NOMO-1 treated with DMSO at 0.1 percent for 48 hours (cell line): ENCODE data around the gene STIP1.

Experiments used
- DNase-seq: peaks from one replicate; lab custom pipeline; 2025; ENCODE audit not compliant: unreplicated experiment; lab: John Stamatoyannopoulos, UW

Gene STIP1

GRCh38 chr11:64220271-64220670, 34.3 kb downstream of the STIP1 start:
- no peak for DNase-seq

- DNase-seq: no peak
These were observed 34.8 kb downstream of the STIP1 start for GRCh38 chr11:64220798-64221197.

- no peak for DNase-seq
These were observed 36.7 kb downstream of the STIP1 start for GRCh38 chr11:64222651-64223000.

GRCh38 chr11:64223001-64223651, 37.2 kb downstream of the STIP1 start:
- no peak for DNase-seq

GRCh38 chr11:64224151-64224890, 38.4 kb downstream of the STIP1 start:
- no peak for DNase-seq

- DNase-seq: no peak
These were observed 39.1 kb downstream of the STIP1 start for GRCh38 chr11:64224891-64225607.

- peak; percentile 80 for DNase-seq
These were observed 39.9 kb downstream of the STIP1 start, which contains the start of the genes NUDT22 and TRPT1 for GRCh38 chr11:64225608-64226506. Gene NUDT22, plus strand, starts transcription at chr11:64226274. Its CDS starts 379 bp downstream, at chr11:64226653. Gene TRPT1, minus strand, starts transcription at chr11:64226186. Its CDS starts 326 bp downstream, at chr11:64225860.

GRCh38 chr11:64226507-64227051, 40.6 kb downstream of the STIP1 start:
- DNase-seq: peak; percentile 48

- no peak for DNase-seq
These were observed 41.5 kb downstream of the STIP1 start for GRCh38 chr11:64227405-64227956.

- DNase-seq: no peak
These were observed 43.2 kb downstream of the STIP1 start for GRCh38 chr11:64229090-64229743.

- no peak for DNase-seq
These were observed 43.8 kb downstream of the STIP1 start for GRCh38 chr11:64229744-64230170.

GRCh38 chr11:64230171-64230984, 44.4 kb downstream of the STIP1 start, which contains the start of gene DNAJC4:
Gene DNAJC4, plus strand, starts transcription at chr11:64230548. Its CDS starts 307 bp downstream, at chr11:64230855.
- DNase-seq: peak; percentile 90

GRCh38 chr11:64230985-64231365, 45.0 kb downstream of the STIP1 start:
- peak; percentile 54 for DNase-seq

GRCh38 chr11:64231546-64231945, 45.6 kb downstream of the STIP1 start:
- DNase-seq: no peak

GRCh38 chr11:64232182-64232966, 46.4 kb downstream of the STIP1 start:
- no peak for DNase-seq

GRCh38 chr11:64232967-64233315, 47.0 kb downstream of the STIP1 start:
- no peak for DNase-seq

GRCh38 chr11:64233913-64234586, 48.1 kb downstream of the STIP1 start, which contains the start of gene VEGFB:
Gene VEGFB, plus strand, starts transcription at chr11:64234584. Its CDS starts 250 bp downstream, at chr11:64234834.
- DNase-seq: no peak
